Testis (tissue), 3 donors: ENCODE data around the gene CAV3. TPM values are rescaled to one million over a fixed set of nuclear protein-coding genes. Genes with fewer than 3 reads are reported as not detected.

Experiments used
- DNase-seq: peaks from one replicate; pipeline ENCODE4 v3.0.0-alpha.2; 2019
- H3K27ac ChIP-seq, 2 donors: fragments of 200-600 bp; sonication (generic); one replicate each; pipeline ENCODE4 v1.5.1; 2019
- H3K27me3 ChIP-seq: fragments of 200-600 bp; sonication (generic); one replicate; pipeline ENCODE4 v1.5.1; 2019
- H3K36me3 ChIP-seq: fragments of 200-600 bp; sonication (generic); one replicate; pipeline ENCODE4 v1.5.1; 2017; ENCODE audit warnings: low read depth; ENCODE audit errors: missing control alignments
- H3K4me1 ChIP-seq: fragments of 200-600 bp; sonication (generic); one replicate; pipeline ENCODE4 v1.5.1; 2019
- H3K4me3 ChIP-seq, 2 donors: fragments of 200-600 bp; sonication (generic); one replicate each; pipeline ENCODE4 v1.5.1; 2017 to 2019
- H3K9me3 ChIP-seq: fragments of 200-600 bp; sonication (generic); one replicate; pipeline ENCODE4 v1.5.1; 2017
- POLR2A ChIP-seq: fragments of 450-650 bp; IDR thresholded peaks from one replicate; pipeline ENCODE4 v1.6.1; 2017; ENCODE audit warnings: antibody characterized with exemption, mild to moderate bottlenecking, moderate library complexity
- WGBS, 2 donors: methylation state at CpG; one replicate each; pipeline ENCODE4 v1.1.5; 2018; 5-methylcytosine and 5-hydroxymethylcytosine counted together
- intact Hi-C: fragments of 100-400 bp; cut with DNase I; formaldehyde crosslinking; loops from one replicate; pipeline ENCODE4 v1.15.1; 2023; ENCODE audit warnings: low total_unique reads
- polyA plus RNA-seq: library from polyadenylated mRNA; stranded (reverse); fragments of 350-450 nt; fragmentation: Illumina TruSeq; extraction: RNeasy Lipid Tissue Mini Kit (QIAGEN cat#74804); gene quantifications from one replicate; pipeline ENCODE4 v1.2.3, GENCODE V29; 2014; ENCODE audit warnings: low read depth, low replicate concordance; ENCODE audit not compliant: insufficient read depth
- total RNA-seq, 2 donors: library from RNA; depleted of rRNA; stranded (reverse); fragments of >200 nt; gene quantifications; one replicate each; pipeline ENCODE4 v1.2.3, GENCODE V29; 2016
- TF ChIP-seq, protein P1 (sequence below), 3 experiments: fragments of 450-650 bp in 2 of 3; fragments of 200-600 bp in 1 of 3; sonication (generic) in 1 of 3; IDR thresholded peaks; one replicate each; pipeline ENCODE4 v1.5.1; 2016 to 2019; ENCODE audit warnings: antibody characterized with exemption in 3 of 3, mild to moderate bottlenecking in 2 of 3, moderate library complexity in 1 of 3

Gene CAV3
- total and polyA plus RNA-seq, 3 donors from 2014 or later, result 1.3 TPM; not detected in 2

- WGBS, 2 donors, result 91 to 94% methylated on average over 6 of the region's 6 CpGs
- no peaks in the 10 kb centered on the region for H3K36me3 ChIP-seq
Measured at GRCh38 chr3:8775602-8776001, 42.0 kb downstream of the CAV3 start.

DNA sequence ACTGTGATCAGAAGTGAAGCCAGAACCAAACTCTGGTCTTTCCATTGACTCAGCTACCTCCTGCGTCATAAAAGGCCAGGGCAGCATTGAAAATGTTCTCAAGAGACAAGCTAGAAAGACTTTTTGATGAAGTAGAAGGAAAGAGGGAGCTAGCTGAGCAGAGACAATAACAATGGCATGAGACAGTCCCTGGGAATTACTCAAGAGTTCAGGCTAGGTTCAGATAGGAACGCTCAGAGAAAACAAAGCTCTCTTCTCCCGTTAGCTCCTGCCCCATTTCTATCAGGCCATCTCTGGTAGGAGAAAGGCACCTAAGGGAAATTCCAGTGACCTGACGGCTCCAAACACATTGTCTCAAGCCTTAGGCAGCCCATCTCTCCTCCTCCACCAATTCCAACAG, 42.8 kb downstream of the CAV3 start:
- Histone ChIP-seq H3K27me3 (no peaks in the 10 kb centered on the region), H3K9me3 (no peaks in the 10 kb centered on the region), H3K27ac (no peak overlapping the region), H3K4me3 (no peak overlapping the region), H3K36me3 (no peaks in the 10 kb centered on the region), H3K4me1 (no peaks in the 10 kb centered on the region)
- no peak for DNase-seq
- 47 to 52% methylated on average over 4 of the region's 4 CpGs for WGBS, 2 donors
- intact Hi-C loops, result no loop called here
- TF ChIP-seq POLR2A, result no peak
- TF ChIP-seq, protein P1, sequence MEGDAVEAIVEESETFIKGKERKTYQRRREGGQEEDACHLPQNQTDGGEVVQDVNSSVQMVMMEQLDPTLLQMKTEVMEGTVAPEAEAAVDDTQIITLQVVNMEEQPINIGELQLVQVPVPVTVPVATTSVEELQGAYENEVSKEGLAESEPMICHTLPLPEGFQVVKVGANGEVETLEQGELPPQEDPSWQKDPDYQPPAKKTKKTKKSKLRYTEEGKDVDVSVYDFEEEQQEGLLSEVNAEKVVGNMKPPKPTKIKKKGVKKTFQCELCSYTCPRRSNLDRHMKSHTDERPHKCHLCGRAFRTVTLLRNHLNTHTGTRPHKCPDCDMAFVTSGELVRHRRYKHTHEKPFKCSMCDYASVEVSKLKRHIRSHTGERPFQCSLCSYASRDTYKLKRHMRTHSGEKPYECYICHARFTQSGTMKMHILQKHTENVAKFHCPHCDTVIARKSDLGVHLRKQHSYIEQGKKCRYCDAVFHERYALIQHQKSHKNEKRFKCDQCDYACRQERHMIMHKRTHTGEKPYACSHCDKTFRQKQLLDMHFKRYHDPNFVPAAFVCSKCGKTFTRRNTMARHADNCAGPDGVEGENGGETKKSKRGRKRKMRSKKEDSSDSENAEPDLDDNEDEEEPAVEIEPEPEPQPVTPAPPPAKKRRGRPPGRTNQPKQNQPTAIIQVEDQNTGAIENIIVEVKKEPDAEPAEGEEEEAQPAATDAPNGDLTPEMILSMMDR (IDR thresholded peaks at IDR 0.05), result no peak

More at GRCh38 chr3:8775602-8776001, 42.0 kb downstream of the CAV3 start:
- no peak for DNase-seq
- Histone ChIP-seq H3K4me1 (no peaks in the 10 kb centered on the region), H3K4me3 (no peak overlapping the region), H3K27ac (no peak overlapping the region), H3K27me3 (no peaks in the 10 kb centered on the region), H3K9me3 (no peaks in the 10 kb centered on the region)
- TF ChIP-seq, protein P1 (IDR thresholded peaks at IDR 0.05), result no peak
- TF ChIP-seq POLR2A, result no peak
- intact Hi-C loops, result no loop called here

- H3K36me3 ChIP-seq, result no peaks in the 10 kb centered on the region
- H3K9me3 ChIP-seq, result no peaks in the 10 kb centered on the region
- DNase-seq, result no peak
- intact Hi-C loops, result no loop called here
- WGBS, 2 donors, result 87 to 90% methylated on average over 5 of the region's 5 CpGs
- H3K27ac ChIP-seq, result no peak overlapping the region
- no peaks in the 10 kb centered on the region for H3K27me3 ChIP-seq
- no peaks in the 10 kb centered on the region for H3K4me1 ChIP-seq
- H3K4me3 ChIP-seq, result no peak overlapping the region
- TF ChIP-seq, protein P1 (IDR thresholded peaks at IDR 0.05), result no peak
- TF ChIP-seq POLR2A, result no peak
Measured at GRCh38 chr3:8777201-8777977, 43.8 kb downstream of the CAV3 start.

DNA sequence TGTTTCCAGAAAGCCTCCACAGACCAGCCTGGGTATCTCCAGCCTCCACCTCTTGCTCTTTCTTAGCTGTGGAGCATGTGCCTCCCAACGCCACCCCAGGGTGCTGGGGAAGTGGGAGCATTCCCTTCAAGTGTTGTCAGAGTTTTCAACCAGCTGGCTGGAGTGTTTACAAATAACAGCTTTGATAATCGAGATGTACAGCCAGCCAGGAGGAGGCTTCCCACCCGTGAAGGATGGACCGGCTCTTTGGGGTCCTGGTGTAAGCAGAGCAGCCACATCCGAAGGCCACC, 44.3 kb downstream of the CAV3 start:
- Histone ChIP-seq H3K4me1 (no peaks in the 10 kb centered on the region), H3K27ac (no peak overlapping the region), H3K4me3 (no peak overlapping the region), H3K27me3 (no peaks in the 10 kb centered on the region), H3K36me3 (no peaks in the 10 kb centered on the region), H3K9me3 (no peaks in the 10 kb centered on the region)
- TF ChIP-seq, protein P1 (IDR thresholded peaks at IDR 0.05), result no peak
- no peak for TF ChIP-seq POLR2A
- intact Hi-C loops, result no loop called here
- DNase-seq, result no peak
- WGBS, 2 donors, result 75 to 83% methylated on average over 5 of the region's 5 CpGs

DNA sequence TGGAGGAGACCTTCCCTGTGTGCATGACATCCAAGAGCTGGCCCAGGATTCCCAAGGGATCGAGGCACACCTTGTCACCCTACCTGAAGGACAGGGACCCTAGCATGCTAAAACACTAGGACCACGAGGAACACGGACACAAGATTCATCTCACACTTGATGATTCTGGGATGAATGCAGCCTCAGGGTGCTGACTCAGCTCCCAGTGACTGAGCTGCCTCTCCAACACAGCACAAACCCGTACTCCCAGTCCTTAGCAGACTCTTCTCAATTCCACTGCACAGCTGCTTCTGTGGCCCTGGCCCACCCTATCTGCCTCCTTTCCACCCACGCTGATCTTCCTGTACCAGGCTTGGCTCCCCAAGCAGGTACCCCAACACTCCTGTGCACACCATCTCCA, 44.9 kb downstream of the CAV3 start:
- no peaks in the 10 kb centered on the region for H3K36me3 ChIP-seq
- H3K4me1 ChIP-seq, result no peaks in the 10 kb centered on the region
- H3K9me3 ChIP-seq, result no peaks in the 10 kb centered on the region
- H3K27ac ChIP-seq, result no peak overlapping the region
- WGBS, 2 donors, result 81 to 94% methylated on average over 5 of the region's 5 CpGs
- TF ChIP-seq POLR2A, result no peak
- TF ChIP-seq, protein P1 (IDR thresholded peaks at IDR 0.05), result no peak
- no peak for DNase-seq
- intact Hi-C loops, result no loop called here
- H3K27me3 ChIP-seq, result no peaks in the 10 kb centered on the region
- H3K4me3 ChIP-seq, result no peak overlapping the region
